Mammary epithelial cell (primary cell): Measurements from ENCODE around the gene IHH.

Experiments used
- EZH2 ChIP-seq: IDR thresholded peaks from 2 replicates; pipeline ENCODE4 v1.6.1; 2012; ENCODE audit warnings: low read length, inconsistent platforms, borderline replicate concordance
- TF ChIP-seq, protein P1 (sequence below), 2 donors: IDR thresholded peaks in 1 of 2; conservative IDR thresholded peaks in 1 of 2; 2 replicates each; pipeline ENCODE4 v1.5.1; 2011 to 2012; ENCODE audit warnings: inconsistent platforms in 2 of 2, low read length in 2 of 2, mild to moderate bottlenecking in 2 of 2, control low read depth in 1 of 2, low read depth in 1 of 2; ENCODE audit not compliant: insufficient read depth in 1 of 2; ENCODE audit errors: extremely low read depth in 1 of 2

DNA sequence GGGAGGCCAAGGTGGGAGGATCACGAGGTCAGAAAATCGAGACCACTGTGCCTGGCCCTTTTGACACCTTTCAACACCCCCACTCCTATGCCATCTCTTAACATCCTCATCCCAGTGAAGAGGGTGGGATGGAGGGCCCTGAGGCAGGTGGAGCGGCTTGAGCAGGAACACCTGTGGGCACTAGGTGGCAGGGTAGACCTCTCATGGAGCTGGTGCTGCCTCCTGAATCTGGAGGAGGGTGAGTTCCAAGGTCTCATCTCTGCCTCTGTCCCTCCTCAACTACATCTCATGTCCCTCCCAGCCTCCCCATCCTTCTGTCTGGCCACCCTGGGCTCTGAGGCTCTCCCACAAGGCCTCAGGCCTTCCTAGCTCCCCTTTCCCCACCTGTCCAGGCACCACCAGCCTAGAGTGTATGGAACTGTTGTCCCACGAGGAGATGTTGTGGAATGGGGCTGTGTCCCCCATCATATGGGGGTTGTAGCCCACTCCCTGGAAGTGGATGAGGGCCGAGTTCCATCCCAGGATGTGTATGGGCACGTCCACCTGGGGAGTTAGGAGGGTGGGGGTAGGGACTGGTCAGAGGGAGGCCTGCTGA lies 50.5 kb downstream of the IHH start:
- TF ChIP-seq, protein P1, sequence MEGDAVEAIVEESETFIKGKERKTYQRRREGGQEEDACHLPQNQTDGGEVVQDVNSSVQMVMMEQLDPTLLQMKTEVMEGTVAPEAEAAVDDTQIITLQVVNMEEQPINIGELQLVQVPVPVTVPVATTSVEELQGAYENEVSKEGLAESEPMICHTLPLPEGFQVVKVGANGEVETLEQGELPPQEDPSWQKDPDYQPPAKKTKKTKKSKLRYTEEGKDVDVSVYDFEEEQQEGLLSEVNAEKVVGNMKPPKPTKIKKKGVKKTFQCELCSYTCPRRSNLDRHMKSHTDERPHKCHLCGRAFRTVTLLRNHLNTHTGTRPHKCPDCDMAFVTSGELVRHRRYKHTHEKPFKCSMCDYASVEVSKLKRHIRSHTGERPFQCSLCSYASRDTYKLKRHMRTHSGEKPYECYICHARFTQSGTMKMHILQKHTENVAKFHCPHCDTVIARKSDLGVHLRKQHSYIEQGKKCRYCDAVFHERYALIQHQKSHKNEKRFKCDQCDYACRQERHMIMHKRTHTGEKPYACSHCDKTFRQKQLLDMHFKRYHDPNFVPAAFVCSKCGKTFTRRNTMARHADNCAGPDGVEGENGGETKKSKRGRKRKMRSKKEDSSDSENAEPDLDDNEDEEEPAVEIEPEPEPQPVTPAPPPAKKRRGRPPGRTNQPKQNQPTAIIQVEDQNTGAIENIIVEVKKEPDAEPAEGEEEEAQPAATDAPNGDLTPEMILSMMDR (conservative IDR thresholded peaks at IDR 0.05 in 1 of 2, IDR thresholded peaks at IDR 0.05 in 1 of 2; ENCODE audit: extremely low read depth in 1 of 2, insufficient read depth in 1 of 2, low read depth in 1 of 2, low read length in 2 of 2), result peak; percentile 69 to 77
- no peak for TF ChIP-seq EZH2
